Activated naive CD4-positive, alpha-beta T cell treated with anti-CD3 and anti-CD28 coated beads, Interleukin-2, amount 50 U/mL, for 24 hours (primary cell): ENCODE data around the gene RXRB.
A peak's percentile ranks its signal among the peaks of the same experiment; 100 is the strongest.

Source experiments
- H3K27ac Mint-ChIP-seq: one replicate; pipeline ENCODE4 v1.8.0; 2021; ENCODE audit warnings: mild to moderate bottlenecking, mixed read lengths
- H3K27me3 Mint-ChIP-seq: one replicate; pipeline ENCODE4 v1.8.0; 2021; ENCODE audit warnings: mixed read lengths
- H3K36me3 Mint-ChIP-seq: one replicate; pipeline ENCODE4 v1.8.0; 2021; ENCODE audit warnings: mixed read lengths
- H3K4me1 Mint-ChIP-seq: one replicate; pipeline ENCODE4 v1.8.0; 2021; ENCODE audit warnings: mixed read lengths
- H3K4me3 Mint-ChIP-seq: one replicate; pipeline ENCODE4 v1.8.0; 2021; ENCODE audit warnings: mild to moderate bottlenecking, mixed read lengths
- H3K9me3 Mint-ChIP-seq: one replicate; pipeline ENCODE4 v1.8.0; 2021; ENCODE audit warnings: mixed read lengths

RXRB gene

DNA sequence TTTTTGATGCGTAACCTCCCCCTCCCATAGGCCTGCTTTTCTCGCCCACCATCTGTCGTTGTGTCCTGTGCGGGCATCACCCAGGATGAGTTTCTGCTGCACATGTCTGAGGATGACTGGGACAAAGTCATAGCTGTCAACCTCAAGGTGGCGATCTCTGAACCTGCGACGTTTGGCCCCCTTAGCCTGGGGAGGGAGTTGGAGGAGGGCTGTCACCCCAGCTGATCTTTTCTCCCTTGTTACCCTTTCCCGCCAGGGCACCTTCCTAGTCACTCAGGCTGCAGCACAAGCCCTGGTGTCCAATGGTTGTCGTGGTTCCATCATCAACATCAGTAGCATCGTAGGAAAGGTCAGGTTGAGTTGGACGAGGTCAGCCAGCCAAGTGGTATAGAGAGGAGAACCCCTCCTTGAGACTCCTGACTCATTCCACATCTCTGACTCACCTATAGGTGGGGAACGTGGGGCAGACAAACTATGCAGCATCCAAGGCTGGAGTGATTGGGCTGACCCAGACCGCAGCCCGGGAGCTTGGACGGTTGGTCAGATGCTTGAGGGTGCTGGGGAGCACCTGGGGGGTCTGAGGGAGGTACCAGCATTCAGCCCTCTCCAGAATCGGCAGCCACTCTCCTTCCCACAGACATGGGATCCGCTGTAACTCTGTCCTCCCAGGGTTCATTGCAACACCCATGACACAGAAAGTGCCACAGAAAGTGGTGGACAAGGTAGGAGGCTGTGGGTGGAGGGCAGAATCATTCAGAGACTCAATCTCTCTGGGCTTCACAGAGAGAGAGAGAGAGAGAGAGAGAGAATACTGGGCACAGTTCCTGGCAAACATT lies 4.9 kb upstream of the RXRB start:
- Mint-ChIP-seq H3K27me3 (no peaks in the 10 kb centered on the region), H3K9me3 (no peaks in the 10 kb centered on the region), H3K36me3 (peaks cover 27% of the 10 kb centered on the region), H3K4me1 (peaks cover 67% of the 10 kb centered on the region), H3K27ac (peak overlapping the region; percentile 95), H3K4me3 (peak overlapping the region; percentile 100)

DNA sequence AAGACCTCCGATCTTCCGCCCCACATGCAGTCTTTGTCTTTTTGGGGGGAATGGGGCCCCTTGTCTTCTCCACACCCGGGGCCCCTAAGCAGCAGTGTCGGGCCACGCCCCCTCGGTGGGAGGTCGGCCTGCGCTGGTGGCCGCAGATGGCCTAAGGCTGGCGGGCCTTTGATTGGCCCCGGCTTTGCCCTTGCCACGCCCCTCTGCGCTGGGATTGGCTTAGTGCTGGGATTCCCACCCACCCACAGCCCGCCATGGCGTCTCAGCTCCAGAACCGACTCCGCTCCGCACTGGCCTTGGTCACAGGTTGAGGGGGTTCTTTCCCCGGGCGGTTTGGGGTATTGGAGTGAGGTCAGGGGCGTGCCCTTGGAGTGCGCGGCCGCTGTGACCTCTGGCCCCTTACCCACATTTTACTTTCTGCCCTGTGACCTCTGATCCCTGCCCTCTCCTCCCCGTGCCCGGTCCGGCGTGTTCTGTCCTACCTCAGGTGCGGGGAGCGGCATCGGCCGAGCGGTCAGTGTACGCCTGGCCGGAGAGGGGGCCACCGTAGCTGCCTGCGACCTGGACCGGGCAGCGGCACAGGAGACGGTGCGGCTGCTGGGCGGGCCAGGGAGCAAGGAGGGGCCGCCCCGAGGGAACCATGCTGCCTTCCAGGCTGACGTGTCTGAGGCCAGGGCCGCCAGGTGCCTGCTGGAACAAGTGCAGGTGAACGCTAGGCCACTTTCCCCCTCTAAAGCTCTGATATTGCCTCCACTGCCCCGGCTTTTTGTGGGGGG lies 4.1 kb upstream of the RXRB start, which contains the start of gene HSD17B8:
Gene HSD17B8, plus strand, starts transcription at position 241 of the 776 bp plus-strand sequence. Its CDS starts 14 bp downstream, at position 255.
- H3K27ac Mint-ChIP-seq, result peak within 1 kb of the TSS; percentile 95
- no peaks in the 10 kb centered on the region for H3K9me3 Mint-ChIP-seq
- H3K36me3 Mint-ChIP-seq, result peaks cover 21% of the 10 kb centered on the region
- no peaks in the 10 kb centered on the region for H3K27me3 Mint-ChIP-seq
- H3K4me3 Mint-ChIP-seq, result peak within 1 kb of the TSS; percentile 100
- peaks cover 62% of the 10 kb centered on the region for H3K4me1 Mint-ChIP-seq

DNA sequence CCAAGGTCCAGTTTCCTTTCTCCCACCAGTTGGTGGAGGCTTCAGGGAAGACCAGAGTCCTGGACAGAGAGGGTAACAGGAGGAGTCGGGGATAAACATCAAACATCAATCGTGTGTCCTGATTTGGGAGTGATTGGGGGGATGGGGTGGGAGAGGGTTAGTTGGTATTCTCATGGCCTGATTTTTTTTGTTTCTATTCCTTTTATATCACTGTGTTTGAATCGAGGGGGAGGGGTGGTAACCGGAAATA lies 3.6 kb upstream of the RXRB start:
- Mint-ChIP-seq H3K4me1 (peaks cover 57% of the 10 kb centered on the region), H3K27me3 (no peaks in the 10 kb centered on the region), H3K36me3 (peaks cover 20% of the 10 kb centered on the region)

DNA sequence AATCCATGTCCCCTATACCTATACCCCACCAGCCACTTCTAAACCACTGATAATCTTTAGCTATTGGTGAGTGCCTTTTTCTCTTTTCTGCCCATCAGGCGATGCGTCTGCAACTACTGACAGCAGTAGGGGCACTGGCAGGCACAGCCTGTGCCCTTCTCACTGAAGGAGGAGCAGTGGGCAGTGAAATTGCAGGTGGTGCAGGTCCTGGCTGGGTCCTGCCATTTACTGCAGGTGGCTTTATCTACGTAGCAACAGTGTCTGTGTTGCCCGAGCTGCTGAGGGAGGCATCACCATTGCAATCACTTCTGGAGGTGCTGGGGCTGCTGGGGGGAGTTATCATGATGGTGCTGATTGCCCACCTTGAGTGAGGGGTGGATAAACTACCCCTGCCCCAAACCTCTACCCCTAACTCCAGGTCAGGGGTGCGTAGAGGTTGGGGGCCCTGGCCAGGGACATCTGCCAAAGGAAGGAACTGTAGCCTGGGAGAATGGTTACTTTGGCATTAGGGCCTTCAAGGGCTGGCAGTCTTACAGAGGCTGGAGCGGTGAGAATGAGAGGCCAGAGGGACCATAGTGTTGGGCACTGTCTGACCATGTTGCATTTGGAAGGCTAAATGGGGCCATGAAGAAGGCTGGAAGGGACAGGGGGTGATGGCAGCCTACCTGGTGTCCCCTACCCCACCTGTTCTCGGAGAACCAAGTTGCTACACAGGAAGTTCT lies 3.1 kb upstream of the RXRB start:
- Mint-ChIP-seq H3K27me3 (no peaks in the 10 kb centered on the region), H3K9me3 (no peaks in the 10 kb centered on the region), H3K4me1 (peaks cover 57% of the 10 kb centered on the region), H3K36me3 (peaks cover 20% of the 10 kb centered on the region), H3K4me3 (peak overlapping the region; percentile 100), H3K27ac (peak overlapping the region; percentile 30)

More for the DNA sequence above, 3.6 kb upstream of the RXRB start:
- Mint-ChIP-seq H3K27ac (peak overlapping the region; percentile 84), H3K9me3 (no peaks in the 10 kb centered on the region), H3K4me3 (peak overlapping the region; percentile 100)

DNA sequence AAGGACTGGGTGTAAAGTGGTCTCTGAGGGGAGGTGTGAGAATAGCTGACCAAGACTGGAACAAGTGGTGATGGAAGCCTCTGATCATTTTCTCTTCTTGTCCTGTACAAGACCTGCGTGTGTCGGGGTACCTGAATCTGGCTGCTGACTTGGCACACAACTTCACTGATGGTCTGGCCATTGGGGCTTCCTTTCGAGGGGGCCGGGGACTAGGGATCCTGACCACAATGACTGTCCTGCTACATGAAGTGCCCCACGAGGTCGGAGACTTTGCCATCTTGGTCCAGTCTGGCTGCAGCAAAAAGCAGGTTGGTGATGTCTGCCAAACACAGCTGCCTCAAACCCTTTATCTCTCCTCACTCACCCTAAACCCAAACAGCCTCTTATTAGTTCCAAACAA lies 2.3 kb upstream of the RXRB start:
- Mint-ChIP-seq H3K9me3 (no peaks in the 10 kb centered on the region), H3K27ac (peak overlapping the region; percentile 41), H3K4me1 (peaks cover 65% of the 10 kb centered on the region), H3K36me3 (peaks cover 20% of the 10 kb centered on the region), H3K4me3 (peak overlapping the region; percentile 100), H3K27me3 (no peaks in the 10 kb centered on the region)

DNA sequence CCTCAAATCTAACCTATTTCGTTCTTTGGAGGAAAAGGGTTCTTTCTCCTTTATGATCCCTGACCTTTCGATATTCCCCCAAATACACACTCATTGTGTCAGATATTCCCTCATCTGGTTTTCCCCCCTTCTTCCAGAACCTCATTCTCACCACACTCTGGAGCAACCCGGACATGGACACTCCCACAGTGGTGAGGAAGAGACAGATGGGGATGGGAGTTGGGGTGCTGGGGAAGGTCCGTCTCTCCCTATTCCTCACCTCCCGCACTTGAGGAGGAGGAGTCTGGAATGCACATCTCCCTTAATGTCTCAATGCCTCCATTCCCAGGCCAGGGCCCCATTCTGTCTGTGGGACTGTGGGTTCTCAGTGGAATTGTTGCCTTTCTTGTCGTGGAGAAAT lies 1.5 kb upstream of the RXRB start:
- no peaks in the 10 kb centered on the region for H3K27me3 Mint-ChIP-seq
- H3K9me3 Mint-ChIP-seq, result no peaks in the 10 kb centered on the region
- H3K27ac Mint-ChIP-seq, result peak overlapping the region; percentile 83
- H3K4me1 Mint-ChIP-seq, result peaks cover 74% of the 10 kb centered on the region
- peaks cover 20% of the 10 kb centered on the region for H3K36me3 Mint-ChIP-seq
- H3K4me3 Mint-ChIP-seq, result peak overlapping the region; percentile 100

DNA sequence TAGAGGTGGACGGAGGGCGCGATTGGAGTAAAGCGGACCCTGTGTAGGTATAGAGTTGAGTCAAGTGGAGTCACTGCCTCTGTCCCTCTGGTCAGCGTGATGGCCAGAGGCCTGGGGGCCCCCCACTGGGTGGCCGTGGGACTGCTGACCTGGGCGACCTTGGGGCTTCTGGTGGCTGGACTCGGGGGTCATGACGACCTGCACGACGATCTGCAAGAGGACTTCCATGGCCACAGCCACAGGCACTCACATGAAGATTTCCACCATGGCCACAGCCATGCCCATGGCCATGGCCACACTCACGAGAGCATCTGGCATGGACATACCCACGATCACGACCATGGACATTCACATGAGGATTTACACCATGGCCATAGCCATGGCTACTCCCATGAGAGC lies 681 bp upstream of the RXRB start:
- peak overlapping the region; percentile 98 for H3K27ac Mint-ChIP-seq
- H3K9me3 Mint-ChIP-seq, result no peaks in the 10 kb centered on the region
- peaks cover 74% of the 10 kb centered on the region for H3K4me1 Mint-ChIP-seq
- no peaks in the 10 kb centered on the region for H3K27me3 Mint-ChIP-seq
- peaks cover 21% of the 10 kb centered on the region for H3K36me3 Mint-ChIP-seq
- peak overlapping the region; percentile 100 for H3K4me3 Mint-ChIP-seq

DNA sequence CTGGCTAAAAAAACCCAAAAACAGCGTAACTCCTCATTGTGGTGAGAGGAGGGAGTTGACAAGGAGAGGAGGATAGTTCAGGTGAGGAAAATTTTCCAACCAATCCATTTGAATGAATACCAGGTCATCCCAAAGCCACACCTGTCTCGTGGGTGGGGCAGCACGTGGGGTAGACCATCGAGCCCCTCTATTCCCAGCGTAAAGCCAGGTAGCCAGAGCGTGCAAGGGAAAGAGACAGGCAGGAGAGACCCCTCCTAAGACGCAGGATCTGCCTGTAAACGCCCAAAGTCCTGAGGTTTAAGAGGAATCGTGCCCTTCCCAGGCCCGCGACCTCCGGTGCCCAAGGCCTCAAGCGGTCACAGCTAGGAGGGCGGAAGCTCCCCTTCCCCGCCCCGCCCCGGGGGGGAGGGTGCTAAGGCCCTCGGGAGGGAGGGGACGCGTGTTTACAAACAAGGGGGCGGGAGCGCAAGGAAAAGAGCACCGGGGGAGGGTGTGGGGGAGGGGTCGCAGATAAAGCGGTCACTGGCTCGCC lies 712 bp downstream of the RXRB start:
- no peaks in the 10 kb centered on the region for H3K27me3 Mint-ChIP-seq
- H3K4me1 Mint-ChIP-seq, result peaks cover 61% of the 10 kb centered on the region
- peak overlapping the region; percentile 93 for H3K27ac Mint-ChIP-seq
- peak overlapping the region; percentile 95 for H3K4me3 Mint-ChIP-seq
- H3K9me3 Mint-ChIP-seq, result no peaks in the 10 kb centered on the region
- H3K36me3 Mint-ChIP-seq, result peaks cover 23% of the 10 kb centered on the region

DNA sequence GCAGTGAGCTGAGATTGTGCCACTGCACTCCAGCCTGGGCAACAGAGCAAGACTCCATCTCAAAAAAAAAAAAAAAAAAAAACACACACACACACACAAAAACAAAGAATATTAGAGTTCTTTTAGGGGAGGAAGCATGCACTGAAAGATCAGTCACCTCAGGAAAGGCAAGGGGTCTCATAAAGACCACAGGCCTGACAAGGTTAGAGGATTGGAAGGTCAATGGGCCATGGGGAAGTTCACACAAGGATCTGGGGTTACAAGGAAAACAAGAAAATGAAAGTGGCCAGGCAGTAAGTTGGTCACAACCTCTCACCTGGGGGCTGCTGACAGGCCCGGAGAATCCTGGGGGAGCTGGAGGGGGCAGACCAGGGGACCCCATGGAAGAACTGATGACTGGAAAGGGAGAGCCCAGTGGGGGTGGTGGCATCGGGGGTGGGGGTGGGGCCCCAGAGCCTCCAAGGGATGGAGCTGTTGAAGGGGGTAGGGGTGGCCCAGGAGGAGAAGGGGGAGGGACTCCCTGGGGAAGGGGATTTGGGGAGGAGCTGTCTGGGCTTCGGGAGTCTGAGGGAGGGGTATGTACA lies 1.5 kb downstream of the RXRB start:
- peaks cover 20% of the 10 kb centered on the region for H3K36me3 Mint-ChIP-seq
- no peaks in the 10 kb centered on the region for H3K9me3 Mint-ChIP-seq
- no peaks in the 10 kb centered on the region for H3K27me3 Mint-ChIP-seq
- H3K27ac Mint-ChIP-seq, result peak overlapping the region; percentile 93
- peaks cover 58% of the 10 kb centered on the region for H3K4me1 Mint-ChIP-seq
- peak overlapping the region; percentile 95 for H3K4me3 Mint-ChIP-seq

DNA sequence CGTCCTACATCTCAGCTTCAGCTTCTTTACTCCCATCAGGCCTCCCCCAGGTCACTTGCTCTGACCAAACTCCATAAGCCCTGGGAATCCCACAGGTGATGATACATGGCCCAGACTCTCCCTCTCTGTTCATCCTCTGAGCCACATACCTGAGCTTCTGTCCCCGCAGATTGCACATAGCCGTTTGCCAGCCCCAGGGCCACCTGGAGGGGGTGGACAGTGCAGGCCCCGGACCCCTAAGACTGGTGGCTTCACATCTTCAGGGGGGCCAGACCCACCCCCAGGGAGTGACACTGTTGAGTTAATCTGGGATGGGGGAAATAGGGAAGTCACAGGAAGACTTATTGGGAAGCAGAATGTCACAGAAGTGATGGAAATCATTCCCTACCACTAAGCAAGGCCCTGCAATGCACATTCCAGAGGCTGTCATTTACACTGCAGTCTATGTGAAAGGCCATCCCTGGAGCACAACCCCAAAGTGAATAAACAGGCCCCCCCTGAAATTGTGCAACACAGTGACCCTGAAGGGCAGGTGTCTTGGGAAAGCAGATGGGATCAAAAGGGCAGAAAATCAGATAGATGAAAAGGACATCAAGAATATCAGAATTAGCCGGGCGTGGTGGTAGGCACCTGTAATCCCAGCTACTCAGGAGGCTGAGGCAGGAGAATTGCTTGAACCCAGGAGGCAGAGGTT lies 2.2 kb downstream of the RXRB start:
- Mint-ChIP-seq H3K36me3 (peaks cover 18% of the 10 kb centered on the region), H3K4me3 (peak overlapping the region; percentile 95), H3K4me1 (peaks cover 58% of the 10 kb centered on the region), H3K27ac (peak overlapping the region; percentile 57), H3K27me3 (no peaks in the 10 kb centered on the region), H3K9me3 (no peaks in the 10 kb centered on the region)

DNA sequence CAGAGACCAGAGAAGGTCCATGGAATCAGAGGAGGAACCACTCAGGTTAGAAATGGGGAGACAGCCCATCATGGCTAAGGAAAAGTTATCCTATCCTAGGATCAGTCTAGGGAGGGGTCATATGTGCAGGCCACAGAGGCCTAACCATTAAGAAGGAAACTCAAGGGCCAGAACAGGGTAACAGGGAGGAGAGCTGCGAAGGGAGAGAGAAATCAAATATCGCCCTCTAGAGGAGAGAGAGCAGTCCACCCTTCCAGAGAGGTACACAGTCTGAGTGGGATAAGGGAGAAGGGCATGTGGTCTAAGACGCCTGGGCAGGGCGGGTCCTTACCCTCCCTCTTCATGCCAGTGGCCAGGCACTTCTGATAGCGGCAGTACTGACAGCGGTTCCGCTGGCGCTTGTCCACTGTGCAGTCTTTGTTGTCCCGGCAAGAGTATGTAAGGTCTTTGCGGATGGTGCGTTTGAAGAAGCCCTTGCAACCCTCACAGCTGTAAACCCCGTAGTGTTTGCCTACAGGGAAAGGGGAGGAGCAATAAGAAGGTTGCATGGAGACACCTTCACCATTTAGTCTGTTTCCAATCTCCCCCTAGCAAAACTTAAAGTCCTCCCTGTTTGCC lies 2.9 kb downstream of the RXRB start:
- Mint-ChIP-seq H3K4me1 (peaks cover 53% of the 10 kb centered on the region), H3K9me3 (no peaks in the 10 kb centered on the region), H3K27me3 (no peaks in the 10 kb centered on the region), H3K27ac (peak overlapping the region; percentile 27), H3K36me3 (peaks cover 10% of the 10 kb centered on the region), H3K4me3 (peak overlapping the region; percentile 64)

DNA sequence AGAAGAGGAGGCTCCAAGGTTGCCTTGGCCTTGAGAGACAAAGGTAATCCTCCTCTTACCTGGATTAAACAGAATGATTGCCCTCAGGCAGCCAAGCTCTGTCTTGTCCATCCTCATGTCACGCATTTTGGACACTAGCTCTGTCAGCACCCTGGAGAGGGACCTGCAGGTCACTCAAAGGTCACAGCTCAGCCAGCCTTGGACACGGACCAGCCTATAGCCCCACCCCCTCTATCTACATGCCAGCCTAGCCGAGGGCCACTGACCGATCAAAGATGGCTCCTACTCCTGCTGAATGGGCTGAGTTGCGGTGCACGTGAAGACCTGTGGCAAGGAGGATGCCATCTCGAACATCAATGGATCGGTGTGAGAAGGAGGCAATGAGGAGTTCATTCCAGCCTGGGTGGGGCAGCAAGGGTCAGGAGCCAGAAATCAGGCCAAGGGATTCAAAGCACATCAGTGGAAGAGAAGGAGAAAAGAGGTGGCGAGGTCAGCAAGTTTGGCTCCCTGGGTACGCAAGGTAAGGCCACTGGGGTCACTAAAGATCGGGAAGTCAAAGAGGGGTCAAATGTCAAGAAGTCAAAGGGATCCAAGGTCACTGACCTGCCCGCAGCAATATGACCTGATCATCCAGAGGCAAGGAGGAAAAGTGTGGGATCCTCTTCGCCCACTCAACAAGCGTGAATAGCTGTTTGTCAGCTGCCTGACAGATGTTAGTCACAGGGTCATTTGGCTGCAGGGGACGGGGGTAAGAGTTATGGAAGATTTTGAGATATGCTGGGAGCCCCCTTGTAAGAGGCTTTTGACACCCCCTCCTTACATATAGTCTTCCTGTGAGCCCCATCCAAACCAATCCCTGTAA lies 4.9 kb downstream of the RXRB start:
- Mint-ChIP-seq H3K4me3 (no peak overlapping the region), H3K4me1 (peaks cover 45% of the 10 kb centered on the region), H3K9me3 (no peaks in the 10 kb centered on the region), H3K27me3 (peaks cover 2% of the 10 kb centered on the region), H3K27ac (peak overlapping the region; percentile 8), H3K36me3 (peaks cover 4% of the 10 kb centered on the region)

DNA sequence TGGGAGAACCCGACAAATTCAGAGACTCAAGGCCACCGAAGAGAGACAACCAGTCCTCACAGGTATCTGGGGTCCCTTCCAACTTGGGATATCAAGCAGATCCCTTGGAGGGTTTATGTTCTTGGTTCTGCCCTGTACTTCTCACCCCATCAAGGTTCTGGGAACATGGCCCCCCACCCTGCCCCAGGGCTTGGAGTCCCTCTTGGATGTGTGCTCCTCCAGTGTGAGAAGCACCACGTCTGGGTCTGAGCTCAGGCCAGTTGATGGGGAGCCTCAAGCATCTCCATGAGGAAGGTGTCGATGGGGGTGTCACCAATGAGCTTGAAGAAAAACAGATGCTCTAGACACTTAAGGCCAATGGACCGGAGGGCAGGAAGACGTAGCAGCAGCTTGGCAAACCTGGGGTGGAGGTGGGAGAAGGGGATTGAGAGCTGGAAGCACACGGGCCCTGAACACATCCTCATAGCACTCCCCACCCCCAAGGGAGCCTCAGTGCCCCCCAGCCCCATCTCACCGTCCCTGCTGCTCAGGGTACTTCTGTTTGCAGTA lies 6.0 kb downstream of the RXRB start:
- peaks cover 45% of the 10 kb centered on the region for H3K4me1 Mint-ChIP-seq
- H3K27me3 Mint-ChIP-seq, result peaks cover 5% of the 10 kb centered on the region
- H3K9me3 Mint-ChIP-seq, result no peaks in the 10 kb centered on the region
- no peak overlapping the region for H3K4me3 Mint-ChIP-seq
- H3K27ac Mint-ChIP-seq, result peak overlapping the region; percentile 63
- H3K36me3 Mint-ChIP-seq, result peaks cover 4% of the 10 kb centered on the region
